ENCODE measurements around the gene DHX15. TPM values are rescaled to one million over a fixed set of nuclear protein-coding genes. Genes with fewer than 3 reads are reported as not detected.
A peak's percentile ranks its signal among the peaks of the same experiment; 100 is the strongest.

The DHX15 gene
- total and polyA plus RNA-seq, 9 of the 15 experiments (the other 6 are each of a cell fraction or from before 2014, with no cell fraction given), result 165 to 287 (median 208) TPM

GRCh38 chr4:24551492-24552289 is 32.7 kb downstream of the DHX15 start (continued):
- TF ChIP-seq CUX1 (CRISPR knock-in tag; IDR thresholded peaks at IDR 0.05) (no peak), HOXB6 (CRISPR knock-in tag; IDR thresholded peaks at IDR 0.05; ENCODE audit: borderline replicate concordance) (no peak), NEUROD1 (IDR thresholded peaks at IDR 0.05; ENCODE audit: borderline replicate concordance, low read depth, low read length, partially characterized antibody) (no peak), RAD21 (CRISPR knock-in tag; conservative IDR thresholded peaks at IDR 0.05 in 1 of 2, IDR thresholded peaks at IDR 0.05 in 1 of 2) (no peak), ZNF511 (CRISPR knock-in tag; IDR thresholded peaks at IDR 0.05) (no peak), ZZZ3 (IDR thresholded peaks at IDR 0.05) (no peak), SOX6 (IDR thresholded peaks at IDR 0.05) (peak; percentile 43; the same call in 1 of the 2 replicates), TBP (optimal IDR thresholded peaks at IDR 0.05; ENCODE audit: low read depth, low read length) (no peak), CBX3 (IDR thresholded peaks at IDR 0.05; ENCODE audit: borderline replicate concordance in 1 of 2, low read length in 2 of 2) (no peak), CBX5 (IDR thresholded peaks at IDR 0.05; ENCODE audit: borderline replicate concordance, low read depth) (no peak), HDAC2 (IDR thresholded peaks at IDR 0.05) (no peak), ESRRB (CRISPR knock-in tag; IDR thresholded peaks at IDR 0.05; ENCODE audit: borderline replicate concordance) (no peak), FOSL1 (tag; conservative IDR thresholded peaks at IDR 0.05) (0 out of 2 replicates have a peak, but pooled peaks have one; percentile 13), ZBTB12 (CRISPR knock-in tag; IDR thresholded peaks at IDR 0.05) (no peak), BRF1 (IDR thresholded peaks at IDR 0.05; ENCODE audit: borderline replicate concordance, extremely low read depth, insufficient read length) (no peak), HDAC8 (tag; IDR thresholded peaks at IDR 0.05) (no peak), DDX20 (tag; IDR thresholded peaks at IDR 0.05; ENCODE audit: low read depth) (no peak), ZSCAN32 (CRISPR knock-in tag; IDR thresholded peaks at IDR 0.05) (no peak), TEAD4 (IDR thresholded peaks at IDR 0.05; ENCODE audit: low read length) (peak; percentile 50; the same call in 1 of the 2 replicates), TEAD4 (CRISPR knock-in tag; IDR thresholded peaks at IDR 0.05; ENCODE audit: borderline replicate concordance) (no peak), SIN3A (IDR thresholded peaks at IDR 0.05; ENCODE audit: borderline replicate concordance in 2 of 2, control insufficient read depth in 1 of 2, low read depth in 2 of 2, low read length in 2 of 2) (no peak)

All from K562 (cell line).